SU-DHL-6 (cell line): ENCODE results near the gene MREG.

Experiments
- EZH2phosphoT487 ChIP-seq: fragments of 200-600 bp; sonication (generic), shearing (Covaris generic); conservative IDR thresholded peaks from 2 replicates; pipeline ENCODE4 v1.6.1; 2018; ENCODE audit warnings: mild to moderate bottlenecking, antibody characterized with exemption, low read length, moderate library complexity, mixed read lengths
- TF ChIP-seq, protein P1 (sequence below): fragments of 200-600 bp; sonication (generic); IDR thresholded peaks from one replicate; pipeline ENCODE4 v1.5.1; 2017; ENCODE audit warnings: antibody characterized with exemption, mild to moderate bottlenecking, low read length, moderate library complexity; ENCODE audit not compliant: insufficient read depth, poor library complexity, severe bottlenecking

DNA sequence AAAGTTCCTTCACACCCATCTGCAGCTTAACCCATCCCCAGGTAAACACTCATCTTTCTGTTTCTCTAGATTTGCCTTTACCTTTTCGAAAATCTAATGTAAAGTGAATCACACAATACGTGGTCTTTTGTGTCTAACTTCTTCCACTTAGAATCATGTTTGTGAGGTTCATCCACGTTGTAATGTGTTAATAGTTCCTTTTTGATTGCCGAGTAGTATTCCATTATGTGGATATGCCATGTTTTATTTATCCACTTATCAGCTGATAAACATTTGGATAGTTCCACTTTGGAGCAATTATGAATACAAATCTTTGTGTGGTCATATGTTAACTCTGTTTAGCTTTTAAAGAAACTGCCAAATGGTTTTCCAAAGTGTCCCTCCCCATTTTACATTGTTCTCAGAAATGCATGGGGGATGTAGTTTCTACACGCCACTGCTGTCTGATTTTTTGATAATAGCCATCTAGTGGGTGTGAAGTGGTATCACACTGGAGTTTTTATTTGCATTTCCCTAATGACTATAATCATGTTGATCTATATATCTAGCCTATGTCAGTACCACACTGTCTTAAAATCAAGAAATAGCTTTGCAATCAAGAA, 46.0 kb upstream of the MREG start:
- TF ChIP-seq, protein P1, sequence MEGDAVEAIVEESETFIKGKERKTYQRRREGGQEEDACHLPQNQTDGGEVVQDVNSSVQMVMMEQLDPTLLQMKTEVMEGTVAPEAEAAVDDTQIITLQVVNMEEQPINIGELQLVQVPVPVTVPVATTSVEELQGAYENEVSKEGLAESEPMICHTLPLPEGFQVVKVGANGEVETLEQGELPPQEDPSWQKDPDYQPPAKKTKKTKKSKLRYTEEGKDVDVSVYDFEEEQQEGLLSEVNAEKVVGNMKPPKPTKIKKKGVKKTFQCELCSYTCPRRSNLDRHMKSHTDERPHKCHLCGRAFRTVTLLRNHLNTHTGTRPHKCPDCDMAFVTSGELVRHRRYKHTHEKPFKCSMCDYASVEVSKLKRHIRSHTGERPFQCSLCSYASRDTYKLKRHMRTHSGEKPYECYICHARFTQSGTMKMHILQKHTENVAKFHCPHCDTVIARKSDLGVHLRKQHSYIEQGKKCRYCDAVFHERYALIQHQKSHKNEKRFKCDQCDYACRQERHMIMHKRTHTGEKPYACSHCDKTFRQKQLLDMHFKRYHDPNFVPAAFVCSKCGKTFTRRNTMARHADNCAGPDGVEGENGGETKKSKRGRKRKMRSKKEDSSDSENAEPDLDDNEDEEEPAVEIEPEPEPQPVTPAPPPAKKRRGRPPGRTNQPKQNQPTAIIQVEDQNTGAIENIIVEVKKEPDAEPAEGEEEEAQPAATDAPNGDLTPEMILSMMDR = no peak
- TF ChIP-seq EZH2phosphoT487 = no peak
